ENCODE data around the gene CIB1.

CIB1 gene

DNA sequence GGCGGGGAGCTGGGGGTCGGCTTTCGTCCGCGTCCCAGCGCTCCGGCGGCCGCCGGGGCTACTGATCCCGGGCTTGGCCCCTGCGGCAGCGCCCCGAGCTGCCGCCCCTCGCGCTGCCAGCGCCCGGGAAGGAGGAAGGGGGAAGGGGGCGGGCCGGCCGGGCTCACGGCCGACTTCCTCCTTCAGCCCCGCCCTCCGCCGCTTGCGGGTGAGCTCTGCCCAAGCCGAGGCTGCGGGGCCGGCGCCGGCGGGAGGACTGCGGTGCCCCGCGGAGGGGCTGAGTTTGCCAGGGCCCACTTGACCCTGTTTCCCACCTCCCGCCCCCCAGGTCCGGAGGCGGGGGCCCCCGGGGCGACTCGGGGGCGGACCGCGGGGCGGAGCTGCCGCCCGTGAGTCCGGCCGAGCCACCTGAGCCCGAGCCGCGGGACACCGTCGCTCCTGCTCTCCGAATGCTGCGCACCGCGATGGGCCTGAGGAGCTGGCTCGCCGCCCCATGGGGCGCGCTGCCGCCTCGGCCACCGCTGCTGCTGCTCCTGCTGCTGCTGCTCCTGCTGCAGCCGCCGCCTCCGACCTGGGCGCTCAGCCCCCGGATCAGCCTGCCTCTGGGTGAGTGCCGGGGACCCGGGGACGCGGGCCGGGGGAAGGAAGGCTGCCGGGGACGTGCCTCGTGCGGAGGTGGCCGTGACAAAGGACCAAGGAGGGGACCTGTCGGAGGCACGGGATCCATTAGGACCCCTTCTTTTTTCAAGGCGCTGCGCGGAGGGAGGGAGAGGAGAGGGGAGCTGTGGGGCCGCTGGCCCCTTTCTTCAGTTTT lies 32.4 kb downstream of the CIB1 start, which contains the start of gene SEMA4B:
Gene SEMA4B (plus strand): TSS at position 201 of the 814 bp plus-strand sequence. CDS start 249 bp downstream, at position 450.
- H4K20me1 ChIP-seq (ENCODE audit: insufficient read depth), result no peaks in the 10 kb centered on the region
- no peaks in the 10 kb centered on the region for H3K27me3 ChIP-seq (ENCODE audit: insufficient read depth, low read depth)
- H3K4me3 ChIP-seq (IDR thresholded peaks at IDR 0.05; ENCODE audit: insufficient read depth, low read depth, low read length), result no peak within 1 kb of the TSS
- peaks cover 24% of the 10 kb centered on the region for H3K4me1 ChIP-seq (ENCODE audit: low read depth, poor library complexity, severe bottlenecking)
- H3K27ac ChIP-seq, result no peak within 1 kb of the TSS
- no peaks in the 10 kb centered on the region for H3K36me3 ChIP-seq (ENCODE audit: insufficient read depth)
- peak within 1 kb of the TSS; percentile 97 for H3K4me2 ChIP-seq
- H3K79me2 ChIP-seq (ENCODE audit: insufficient read depth, low read depth), result peaks cover 23% of the 10 kb centered on the region
- TF ChIP-seq, protein P1, sequence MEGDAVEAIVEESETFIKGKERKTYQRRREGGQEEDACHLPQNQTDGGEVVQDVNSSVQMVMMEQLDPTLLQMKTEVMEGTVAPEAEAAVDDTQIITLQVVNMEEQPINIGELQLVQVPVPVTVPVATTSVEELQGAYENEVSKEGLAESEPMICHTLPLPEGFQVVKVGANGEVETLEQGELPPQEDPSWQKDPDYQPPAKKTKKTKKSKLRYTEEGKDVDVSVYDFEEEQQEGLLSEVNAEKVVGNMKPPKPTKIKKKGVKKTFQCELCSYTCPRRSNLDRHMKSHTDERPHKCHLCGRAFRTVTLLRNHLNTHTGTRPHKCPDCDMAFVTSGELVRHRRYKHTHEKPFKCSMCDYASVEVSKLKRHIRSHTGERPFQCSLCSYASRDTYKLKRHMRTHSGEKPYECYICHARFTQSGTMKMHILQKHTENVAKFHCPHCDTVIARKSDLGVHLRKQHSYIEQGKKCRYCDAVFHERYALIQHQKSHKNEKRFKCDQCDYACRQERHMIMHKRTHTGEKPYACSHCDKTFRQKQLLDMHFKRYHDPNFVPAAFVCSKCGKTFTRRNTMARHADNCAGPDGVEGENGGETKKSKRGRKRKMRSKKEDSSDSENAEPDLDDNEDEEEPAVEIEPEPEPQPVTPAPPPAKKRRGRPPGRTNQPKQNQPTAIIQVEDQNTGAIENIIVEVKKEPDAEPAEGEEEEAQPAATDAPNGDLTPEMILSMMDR (conservative IDR thresholded peaks at IDR 0.05; ENCODE audit: low read depth, low read length), result no peak
- peak within 1 kb of the TSS; percentile 59; the same call in 1 of the 2 replicates for H3K9ac ChIP-seq
- peak within 1 kb of the TSS; percentile 57; the same call in 1 of the 2 replicates for H2AFZ ChIP-seq (ENCODE audit: low read depth)

DNA sequence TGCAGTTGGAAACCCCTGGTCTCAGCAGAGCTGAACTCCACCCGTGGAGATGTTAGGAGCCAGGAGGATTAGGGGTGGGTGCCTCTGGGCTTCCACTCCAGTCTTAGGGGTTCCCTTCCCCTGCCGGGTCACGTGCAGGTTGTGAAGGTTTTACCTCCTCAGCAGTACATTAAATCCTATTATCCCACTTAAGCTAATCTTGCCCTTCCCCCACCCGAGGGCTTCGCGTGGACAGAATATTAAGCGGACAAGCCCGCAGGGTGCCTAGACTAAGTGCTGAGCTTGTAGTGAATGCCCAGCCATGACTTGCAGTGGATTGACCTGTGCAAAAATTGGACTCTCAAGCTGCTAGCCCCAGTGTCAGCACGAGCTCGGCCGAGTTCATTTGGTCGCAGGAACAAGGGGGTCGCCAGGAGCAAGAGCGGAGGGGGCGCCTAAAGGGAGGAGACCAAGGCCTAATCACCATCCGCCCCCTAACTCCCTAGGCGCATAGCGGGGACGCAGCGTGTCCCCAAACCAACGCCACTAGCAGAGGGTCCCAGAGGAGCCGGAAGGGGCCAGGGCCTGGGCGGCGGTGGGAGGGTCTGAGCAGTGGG lies 33.1 kb downstream of the CIB1 start:
- no peak overlapping the region for H3K27ac ChIP-seq
- H3K4me2 ChIP-seq, result peak overlapping the region; percentile 97
- no peaks in the 10 kb centered on the region for H3K36me3 ChIP-seq (ENCODE audit: insufficient read depth)
- TF ChIP-seq, protein P1 (conservative IDR thresholded peaks at IDR 0.05; ENCODE audit: low read depth, low read length), result no peak
- H3K79me2 ChIP-seq (ENCODE audit: insufficient read depth, low read depth), result peaks cover 23% of the 10 kb centered on the region
- H3K4me1 ChIP-seq (ENCODE audit: low read depth, poor library complexity, severe bottlenecking), result peaks cover 24% of the 10 kb centered on the region
- H2AFZ ChIP-seq (ENCODE audit: low read depth), result 0 out of 2 replicates have a peak overlapping the region, but pooled peaks have one; percentile 57
- H3K27me3 ChIP-seq (ENCODE audit: insufficient read depth, low read depth), result no peaks in the 10 kb centered on the region
- H4K20me1 ChIP-seq (ENCODE audit: insufficient read depth), result no peaks in the 10 kb centered on the region
- H3K4me3 ChIP-seq (IDR thresholded peaks at IDR 0.05; ENCODE audit: insufficient read depth, low read depth, low read length), result no peak overlapping the region
- H3K9ac ChIP-seq, result peak overlapping the region; percentile 59; the same call in 1 of the 2 replicates

DNA sequence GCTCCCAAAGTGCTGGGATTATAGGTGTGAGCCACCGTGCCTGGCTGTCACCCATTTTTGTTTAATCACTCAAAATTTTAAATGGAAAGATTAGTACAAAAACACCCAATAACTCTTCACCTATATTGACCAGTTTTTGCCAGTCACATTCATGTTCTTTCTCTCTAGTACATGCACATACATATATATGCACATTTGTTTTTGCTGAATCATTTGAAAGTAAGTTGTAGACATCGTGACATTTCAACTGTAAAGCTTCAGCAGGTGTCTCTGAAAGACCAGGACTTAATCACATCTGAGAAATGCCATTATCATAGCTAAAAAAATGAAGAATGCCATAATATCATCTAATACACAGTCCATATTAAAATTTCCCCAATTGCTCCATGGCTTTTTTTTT lies 39.1 kb downstream of the CIB1 start:
- TF ChIP-seq, protein P1 (conservative IDR thresholded peaks at IDR 0.05; ENCODE audit: low read depth, low read length), result no peak
- Histone ChIP-seq H3K4me1 (ENCODE audit: low read depth, poor library complexity, severe bottlenecking) (peaks cover 68% of the 10 kb centered on the region), H3K79me2 (ENCODE audit: insufficient read depth, low read depth) (peaks cover 30% of the 10 kb centered on the region; the same call in 1 of the 2 replicates), H3K9ac (no peak overlapping the region), H3K4me2 (peak overlapping the region; percentile 36), H3K27me3 (ENCODE audit: insufficient read depth, low read depth) (no peaks in the 10 kb centered on the region), H3K36me3 (ENCODE audit: insufficient read depth) (no peaks in the 10 kb centered on the region), H2AFZ (ENCODE audit: low read depth) (no peak overlapping the region), H3K4me3 (IDR thresholded peaks at IDR 0.05; ENCODE audit: insufficient read depth, low read depth, low read length) (no peak overlapping the region), H4K20me1 (ENCODE audit: insufficient read depth) (no peaks in the 10 kb centered on the region), H3K27ac (peak overlapping the region; percentile 36; the same call in 1 of the 2 replicates)

DNA sequence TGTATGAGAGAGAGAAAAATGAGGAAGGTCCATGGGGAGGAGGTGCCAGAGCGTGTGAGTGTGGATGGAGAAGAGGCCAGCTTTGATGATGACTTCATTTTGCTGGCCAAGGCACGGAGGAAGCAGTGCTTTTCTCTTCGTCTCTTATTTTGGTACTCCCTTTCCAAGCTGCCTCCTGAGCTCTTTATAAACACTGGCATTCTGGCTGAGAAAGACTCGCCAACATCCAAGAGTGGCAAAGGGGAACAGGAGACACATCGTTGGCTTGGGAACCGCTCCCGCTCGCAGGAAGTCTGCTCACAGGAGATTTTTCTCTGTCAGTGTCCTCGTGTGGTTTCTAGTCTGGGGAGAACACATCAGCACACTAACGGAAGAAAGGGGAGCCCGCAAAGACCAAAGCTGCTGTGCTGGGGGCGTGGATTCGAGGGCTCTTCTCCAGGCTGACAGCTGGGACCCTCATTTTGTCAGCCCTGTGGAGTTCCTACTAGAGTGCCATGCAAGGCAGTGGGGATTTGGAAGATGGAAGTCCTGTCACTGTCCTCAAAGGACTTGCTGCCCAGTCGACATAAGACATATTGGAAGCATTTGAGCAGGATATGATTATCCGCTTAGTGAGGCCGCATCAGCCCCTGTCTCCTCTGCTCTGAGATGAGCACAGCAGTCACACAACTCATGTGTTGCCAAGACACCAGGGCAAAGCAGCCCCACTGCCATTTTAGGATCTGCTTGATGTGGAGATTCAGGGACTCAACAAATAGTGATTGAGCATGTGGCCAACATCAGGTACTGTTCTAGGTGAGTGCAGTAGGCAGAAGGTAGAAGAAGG lies 40.6 kb downstream of the CIB1 start:
- H4K20me1 ChIP-seq (ENCODE audit: insufficient read depth), result no peaks in the 10 kb centered on the region
- no peak overlapping the region for H2AFZ ChIP-seq (ENCODE audit: low read depth)
- no peaks in the 10 kb centered on the region for H3K36me3 ChIP-seq (ENCODE audit: insufficient read depth)
- peak overlapping the region; percentile 98 for H3K4me2 ChIP-seq
- TF ChIP-seq, protein P1 (conservative IDR thresholded peaks at IDR 0.05; ENCODE audit: low read depth, low read length), result no peak
- H3K4me3 ChIP-seq (IDR thresholded peaks at IDR 0.05; ENCODE audit: insufficient read depth, low read depth, low read length), result no peak overlapping the region
- H3K4me1 ChIP-seq (ENCODE audit: low read depth, poor library complexity, severe bottlenecking), result peaks cover 75% of the 10 kb centered on the region
- H3K27me3 ChIP-seq (ENCODE audit: insufficient read depth, low read depth), result no peaks in the 10 kb centered on the region
- H3K27ac ChIP-seq, result peak overlapping the region; percentile 96
- no peak overlapping the region for H3K9ac ChIP-seq
- peaks cover 39% of the 10 kb centered on the region for H3K79me2 ChIP-seq (ENCODE audit: insufficient read depth, low read depth)
